ENCODE data around the gene KLHL34. TPM values are rescaled to one million over a fixed set of nuclear protein-coding genes. Genes with fewer than 3 reads are reported as not detected.

The KLHL34 gene
- polyA plus RNA-seq, 1 of the 3 experiments (the other 2 are of a cell fraction) = not detected

- TF ChIP-seq CHD2 (IDR thresholded peaks at IDR 0.05; ENCODE audit: low read length, partially characterized antibody) = no peak
Observed at GRCh38 chrX:21658746-21659145, 616 bp upstream of the KLHL34 start (continued).

DNA sequence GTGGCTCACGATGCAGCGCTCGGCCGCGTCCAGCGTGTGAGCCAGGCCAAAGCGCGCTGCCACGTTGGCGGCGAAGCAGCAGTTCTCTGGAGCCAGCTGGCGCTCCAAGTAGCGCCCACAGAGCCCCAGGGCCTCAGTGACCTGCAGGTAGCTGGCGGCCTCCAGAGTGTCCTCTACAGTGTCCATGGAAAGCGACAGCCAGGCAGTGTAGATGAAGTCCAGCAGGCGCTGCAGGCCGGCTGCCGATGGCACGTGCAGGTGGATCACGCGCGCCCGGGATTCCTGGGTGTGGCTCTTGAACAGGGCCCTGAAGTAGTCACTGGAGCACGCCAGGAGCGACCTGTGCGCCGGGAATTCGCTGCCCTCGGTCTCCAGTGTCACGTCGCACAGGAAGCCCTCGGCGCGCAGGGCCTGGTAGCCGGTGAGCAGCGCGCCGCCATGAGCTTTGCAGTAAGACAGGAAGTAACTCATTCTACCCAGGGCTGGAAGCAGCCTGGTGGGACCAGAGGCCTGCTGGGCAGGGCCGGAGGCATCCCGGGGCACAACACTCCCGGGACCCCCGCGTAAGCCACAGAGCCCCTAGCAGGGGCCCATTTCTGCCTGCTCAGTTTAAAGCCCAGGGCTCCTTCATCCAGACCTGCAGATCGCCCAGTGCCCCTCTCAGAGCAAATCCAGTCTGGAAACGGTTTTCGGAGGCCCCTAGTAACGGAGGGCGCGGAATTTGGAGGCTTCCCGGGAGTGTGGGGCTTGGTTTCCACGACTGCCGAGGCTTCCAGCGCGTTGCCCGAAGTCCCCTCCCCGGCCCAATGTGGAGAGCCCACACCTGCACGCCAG lies 595 bp downstream of the KLHL34 start:
- no peaks in the 10 kb centered on the region for H3K27me3 ChIP-seq (ENCODE audit: insufficient read depth)
- H3K79me2 ChIP-seq (ENCODE audit: insufficient read depth) = no peaks in the 10 kb centered on the region
- H3K9me2 ChIP-seq = no peaks in the 10 kb centered on the region
- no peaks in the 10 kb centered on the region for H4K20me1 ChIP-seq (ENCODE audit: insufficient read depth)
- H3K9me3 ChIP-seq = no peaks in the 10 kb centered on the region
- no peak overlapping the region for H3K27ac ChIP-seq (ENCODE audit: low read depth in 2 of 2, low read length in 1 of 2)
- ChIA-PET POLR2A (no interaction called here), CTCF (no interaction called here)
- TF ChIP-seq YY1 (IDR thresholded peaks at IDR 0.05; ENCODE audit: low read depth) = no peak
- TF ChIP-seq RCOR1 (IDR thresholded peaks at IDR 0.05; ENCODE audit: low read length) = no peak
- TF ChIP-seq TAF1 (IDR thresholded peaks at IDR 0.05; ENCODE audit: borderline replicate concordance, low read depth, low read length) = no peak
- TF ChIP-seq GABPA (IDR thresholded peaks at IDR 0.05; ENCODE audit: low read depth) = no peak
- TF ChIP-seq, protein P1, sequence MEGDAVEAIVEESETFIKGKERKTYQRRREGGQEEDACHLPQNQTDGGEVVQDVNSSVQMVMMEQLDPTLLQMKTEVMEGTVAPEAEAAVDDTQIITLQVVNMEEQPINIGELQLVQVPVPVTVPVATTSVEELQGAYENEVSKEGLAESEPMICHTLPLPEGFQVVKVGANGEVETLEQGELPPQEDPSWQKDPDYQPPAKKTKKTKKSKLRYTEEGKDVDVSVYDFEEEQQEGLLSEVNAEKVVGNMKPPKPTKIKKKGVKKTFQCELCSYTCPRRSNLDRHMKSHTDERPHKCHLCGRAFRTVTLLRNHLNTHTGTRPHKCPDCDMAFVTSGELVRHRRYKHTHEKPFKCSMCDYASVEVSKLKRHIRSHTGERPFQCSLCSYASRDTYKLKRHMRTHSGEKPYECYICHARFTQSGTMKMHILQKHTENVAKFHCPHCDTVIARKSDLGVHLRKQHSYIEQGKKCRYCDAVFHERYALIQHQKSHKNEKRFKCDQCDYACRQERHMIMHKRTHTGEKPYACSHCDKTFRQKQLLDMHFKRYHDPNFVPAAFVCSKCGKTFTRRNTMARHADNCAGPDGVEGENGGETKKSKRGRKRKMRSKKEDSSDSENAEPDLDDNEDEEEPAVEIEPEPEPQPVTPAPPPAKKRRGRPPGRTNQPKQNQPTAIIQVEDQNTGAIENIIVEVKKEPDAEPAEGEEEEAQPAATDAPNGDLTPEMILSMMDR (IDR thresholded peaks at IDR 0.05) = no peak
- TF ChIP-seq NRF1 (IDR thresholded peaks at IDR 0.05; ENCODE audit: low read depth, low read length) = no peak
- no peak for TF ChIP-seq TEAD4 (IDR thresholded peaks at IDR 0.05; ENCODE audit: borderline replicate concordance, insufficient read depth)
- no peak for TF ChIP-seq MAX (IDR thresholded peaks at IDR 0.05; ENCODE audit: low read depth)
- no peak for TF ChIP-seq EZH2phosphoT487 (IDR thresholded peaks at IDR 0.05; ENCODE audit: borderline replicate concordance, low read depth)
- no peak for TF ChIP-seq ELF1 (IDR thresholded peaks at IDR 0.05)
- TF ChIP-seq TCF12 (IDR thresholded peaks at IDR 0.05) = no peak
- no peaks in the 10 kb centered on the region for H3K36me3 ChIP-seq (replicated peaks in 1 of 2; ENCODE audit: control insufficient read depth in 1 of 2, insufficient read depth in 2 of 2, low read length in 1 of 2)
- H3K9ac ChIP-seq = no peak overlapping the region
- H3K4me1 ChIP-seq (ENCODE audit: control insufficient read depth in 1 of 2, insufficient read depth in 2 of 2, low read depth in 1 of 2, low read length in 1 of 2) = no peaks in the 10 kb centered on the region
- no peak overlapping the region for H3K4me3 ChIP-seq (ENCODE audit: low read depth in 2 of 2, low read length in 1 of 2)
- no peak for DNase-seq
- no peaks in the 10 kb centered on the region for H3F3A ChIP-seq (replicated peaks; ENCODE audit: insufficient read depth)
- H2AFZ ChIP-seq (ENCODE audit: low read depth) = no peak overlapping the region
- 71% methylated on average over 34 of the region's 57 CpGs for WGBS (ENCODE audit: low lambda C conversion rate)
- H3K4me2 ChIP-seq = no peak overlapping the region

DNA sequence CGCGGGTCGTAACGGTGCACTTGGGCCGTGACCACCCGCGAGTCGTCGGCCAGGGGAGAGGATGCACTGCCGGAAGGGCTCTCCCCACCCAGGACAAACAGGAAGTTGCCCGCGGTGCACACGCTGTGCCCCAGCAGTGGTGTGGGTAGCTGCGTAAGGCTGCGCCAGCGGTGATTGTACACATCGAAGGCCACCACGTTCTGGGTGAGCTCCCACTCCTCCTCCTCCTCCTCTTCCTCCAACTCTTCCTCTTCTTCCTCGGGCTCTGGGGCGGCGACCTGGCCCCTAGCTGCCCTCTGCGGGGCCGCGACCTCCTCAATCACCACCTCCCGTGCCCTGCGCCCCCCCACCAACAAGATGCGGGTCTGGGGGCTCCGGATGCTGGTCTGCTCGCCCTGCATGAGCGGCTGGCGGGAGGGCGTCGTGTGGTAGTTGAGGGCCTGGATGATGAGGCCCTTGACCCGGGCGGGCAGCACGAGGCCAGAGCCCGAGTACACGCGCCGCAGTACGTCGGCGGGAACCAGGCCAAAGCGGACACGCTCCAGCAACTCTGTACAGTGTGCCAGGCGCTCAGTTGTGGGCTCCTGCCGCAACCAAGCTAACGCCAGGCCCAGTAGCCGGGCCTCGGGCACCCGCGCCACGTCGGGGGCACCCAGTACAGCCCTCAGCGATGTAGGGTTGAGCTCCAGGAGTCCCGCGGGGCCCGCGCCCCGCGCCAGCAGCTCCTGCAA lies 1.4 kb downstream of the KLHL34 start:
- 76% methylated on average over 30 of the region's 61 CpGs for WGBS (ENCODE audit: low lambda C conversion rate)
- H3F3A ChIP-seq (replicated peaks; ENCODE audit: insufficient read depth) = no peaks in the 10 kb centered on the region
- no peaks in the 10 kb centered on the region for H3K36me3 ChIP-seq (replicated peaks in 1 of 2; ENCODE audit: control insufficient read depth in 1 of 2, insufficient read depth in 2 of 2, low read length in 1 of 2)
- no peak overlapping the region for H3K4me2 ChIP-seq
- no peak overlapping the region for H3K9ac ChIP-seq
- H2AFZ ChIP-seq (ENCODE audit: low read depth) = no peak overlapping the region
- ChIA-PET POLR2A (no interaction called here), CTCF (no interaction called here)
- no peak overlapping the region for H3K4me3 ChIP-seq (ENCODE audit: low read depth in 2 of 2, low read length in 1 of 2)
- H3K4me1 ChIP-seq (ENCODE audit: control insufficient read depth in 1 of 2, insufficient read depth in 2 of 2, low read depth in 1 of 2, low read length in 1 of 2) = no peaks in the 10 kb centered on the region
- H3K27ac ChIP-seq (ENCODE audit: low read depth in 2 of 2, low read length in 1 of 2) = no peak overlapping the region
- no peaks in the 10 kb centered on the region for H3K9me3 ChIP-seq
- H3K27me3 ChIP-seq (ENCODE audit: insufficient read depth) = no peaks in the 10 kb centered on the region
- no peaks in the 10 kb centered on the region for H3K79me2 ChIP-seq (ENCODE audit: insufficient read depth)
- no peaks in the 10 kb centered on the region for H4K20me1 ChIP-seq (ENCODE audit: insufficient read depth)
- no peaks in the 10 kb centered on the region for H3K9me2 ChIP-seq
- no peak for DNase-seq
- TF ChIP-seq RFX5 (IDR thresholded peaks at IDR 0.05; ENCODE audit: low read length) (no peak), MEF2A (IDR thresholded peaks at IDR 0.05; ENCODE audit: borderline replicate concordance, low read depth) (no peak), POLR2AphosphoS5 (IDR thresholded peaks at IDR 0.05; ENCODE audit: low read depth, low read length) (no peak), ELF1 (IDR thresholded peaks at IDR 0.05) (no peak), EP300 (IDR thresholded peaks at IDR 0.05; ENCODE audit: borderline replicate concordance in 1 of 2, low read depth in 1 of 2, low read length in 1 of 2) (no peak), FOXJ3 (CRISPR knock-in tag; IDR thresholded peaks at IDR 0.05) (no peak), FOXM1 (IDR thresholded peaks at IDR 0.05; ENCODE audit: low read depth) (no peak), MXI1 (IDR thresholded peaks at IDR 0.05; ENCODE audit: low read depth, low read length) (no peak), GABPA (IDR thresholded peaks at IDR 0.05; ENCODE audit: low read depth) (no peak), GATA2 (CRISPR knock-in tag; IDR thresholded peaks at IDR 0.05) (no peak), EZH2phosphoT487 (IDR thresholded peaks at IDR 0.05; ENCODE audit: borderline replicate concordance, low read depth) (no peak)
- TF ChIP-seq, protein P2, sequence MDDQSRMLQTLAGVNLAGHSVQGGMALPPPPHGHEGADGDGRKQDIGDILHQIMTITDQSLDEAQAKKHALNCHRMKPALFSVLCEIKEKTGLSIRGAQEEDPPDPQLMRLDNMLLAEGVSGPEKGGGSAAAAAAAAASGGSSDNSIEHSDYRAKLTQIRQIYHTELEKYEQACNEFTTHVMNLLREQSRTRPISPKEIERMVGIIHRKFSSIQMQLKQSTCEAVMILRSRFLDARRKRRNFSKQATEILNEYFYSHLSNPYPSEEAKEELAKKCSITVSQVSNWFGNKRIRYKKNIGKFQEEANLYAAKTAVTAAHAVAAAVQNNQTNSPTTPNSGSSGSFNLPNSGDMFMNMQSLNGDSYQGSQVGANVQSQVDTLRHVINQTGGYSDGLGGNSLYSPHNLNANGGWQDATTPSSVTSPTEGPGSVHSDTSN (IDR thresholded peaks at IDR 0.05) = no peak
- TF ChIP-seq, protein P3, sequence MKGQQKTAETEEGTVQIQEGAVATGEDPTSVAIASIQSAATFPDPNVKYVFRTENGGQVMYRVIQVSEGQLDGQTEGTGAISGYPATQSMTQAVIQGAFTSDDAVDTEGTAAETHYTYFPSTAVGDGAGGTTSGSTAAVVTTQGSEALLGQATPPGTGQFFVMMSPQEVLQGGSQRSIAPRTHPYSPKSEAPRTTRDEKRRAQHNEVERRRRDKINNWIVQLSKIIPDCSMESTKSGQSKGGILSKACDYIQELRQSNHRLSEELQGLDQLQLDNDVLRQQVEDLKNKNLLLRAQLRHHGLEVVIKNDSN (IDR thresholded peaks at IDR 0.05; ENCODE audit: borderline replicate concordance, low read depth) = no peak

Measured in SK-N-SH (cell line).